Measurements from ENCODE around the gene SENP8.
"Not testable (repeated sequence)": the region's sequence is repeated elsewhere in the genome, so short reads cannot be mapped to it uniquely, and the experiment has no call there.

The SENP8 gene

DNA sequence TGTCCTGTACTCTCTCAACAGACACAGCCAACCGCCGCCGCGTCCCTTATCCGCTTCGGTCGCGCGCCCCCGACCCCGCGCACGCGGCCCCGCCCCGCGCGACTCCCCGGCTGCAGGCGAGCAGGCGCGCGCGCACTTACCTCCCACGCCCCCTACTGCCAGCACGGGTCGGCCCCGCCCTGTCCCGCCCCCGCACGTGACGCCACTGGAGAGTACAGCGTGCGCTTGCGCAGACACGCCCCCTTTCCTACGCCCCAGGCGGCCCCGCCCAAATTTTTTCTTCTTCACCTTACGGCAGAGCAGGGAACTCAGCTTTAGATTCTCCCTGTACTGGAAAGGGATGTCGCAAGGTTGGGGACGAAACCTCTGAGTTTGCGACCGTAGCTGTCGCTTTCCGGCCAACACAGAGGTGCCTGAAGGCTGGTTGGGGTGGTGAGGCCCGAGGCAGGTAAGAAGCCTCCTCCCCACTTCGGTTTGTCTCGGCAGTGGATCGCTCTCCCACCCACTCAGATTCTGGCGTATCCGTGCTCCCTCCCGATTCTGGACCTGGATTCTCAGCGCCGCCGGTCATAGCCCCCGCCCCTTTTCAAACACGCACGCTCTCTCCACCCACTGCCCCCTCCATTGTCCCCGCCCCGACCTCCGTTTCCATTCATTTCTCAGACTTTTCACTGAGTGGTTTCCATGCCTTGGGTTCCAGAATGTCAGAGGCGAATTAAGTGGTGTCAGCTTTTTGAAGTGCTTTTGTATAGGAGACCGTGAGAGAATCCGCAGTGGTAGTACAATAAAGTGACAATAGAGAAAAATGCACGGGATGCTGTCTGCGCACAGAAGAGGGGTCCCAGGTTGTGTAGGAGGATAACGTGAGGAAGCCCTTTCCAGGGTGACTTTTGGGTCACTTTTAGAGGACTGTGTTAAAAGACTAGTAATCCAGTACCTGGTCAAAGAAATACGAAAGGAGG, at the start of gene SENP8, which contains the start of gene MYO9A:
Gene SENP8 (plus strand): TSS at position 387 of the 962 bp plus-strand sequence. CDS start 21,221 bp downstream, outside the sequence.
Gene MYO9A (minus strand): TSS at position 134 of the 962 bp plus-strand sequence. CDS start 71,587 bp downstream, outside the sequence.
- DNase-seq = peak; percentile 96

DNA sequence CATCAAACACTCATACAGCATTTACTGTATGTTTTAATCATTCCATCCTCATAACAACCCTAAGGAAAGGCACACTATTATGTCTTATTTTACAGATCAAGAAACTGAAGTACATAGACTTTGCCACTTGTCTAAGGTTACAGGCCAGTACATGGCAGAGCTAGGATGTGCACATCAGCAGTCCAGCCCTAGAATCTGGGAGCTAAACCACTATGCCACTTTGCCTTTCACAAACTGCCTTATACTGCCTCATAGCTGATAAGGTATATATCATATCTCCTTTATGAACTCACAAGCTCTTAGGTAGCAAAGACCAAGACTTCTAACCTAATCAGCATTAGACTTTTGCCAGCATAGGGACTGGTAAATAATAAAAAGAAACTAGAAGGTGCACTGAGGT, 49.3 kb upstream of the SENP8 start:
- no peak for DNase-seq

DNA sequence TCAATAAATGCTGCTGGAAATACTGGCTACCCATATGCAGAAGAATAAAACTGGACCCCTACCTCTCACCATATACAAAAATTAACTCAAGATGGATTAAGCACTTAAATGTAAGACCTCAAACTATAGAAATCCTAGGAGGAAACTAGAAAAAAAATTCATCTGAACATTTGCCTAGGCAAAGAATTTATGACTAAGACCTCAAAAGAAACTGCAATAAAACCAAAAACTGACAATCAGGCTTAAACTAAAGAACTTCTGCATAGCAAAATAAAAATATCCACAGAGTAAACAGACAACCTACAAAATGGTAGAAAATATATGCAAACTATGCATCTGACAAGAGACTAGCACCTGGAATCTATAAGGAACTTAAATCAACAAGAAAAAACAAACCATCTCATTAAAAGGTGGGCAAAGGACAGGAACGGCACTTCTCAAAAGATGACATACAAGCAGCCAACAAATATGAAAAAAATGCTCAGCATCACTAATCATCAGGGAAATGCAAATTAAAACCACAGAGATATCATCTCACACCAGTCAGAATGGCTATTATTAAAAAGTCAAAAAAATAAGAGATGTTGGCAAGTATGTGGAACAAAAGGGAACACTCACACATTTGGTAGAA, 47.3 kb upstream of the SENP8 start:
- DNase-seq = no peak

DNA sequence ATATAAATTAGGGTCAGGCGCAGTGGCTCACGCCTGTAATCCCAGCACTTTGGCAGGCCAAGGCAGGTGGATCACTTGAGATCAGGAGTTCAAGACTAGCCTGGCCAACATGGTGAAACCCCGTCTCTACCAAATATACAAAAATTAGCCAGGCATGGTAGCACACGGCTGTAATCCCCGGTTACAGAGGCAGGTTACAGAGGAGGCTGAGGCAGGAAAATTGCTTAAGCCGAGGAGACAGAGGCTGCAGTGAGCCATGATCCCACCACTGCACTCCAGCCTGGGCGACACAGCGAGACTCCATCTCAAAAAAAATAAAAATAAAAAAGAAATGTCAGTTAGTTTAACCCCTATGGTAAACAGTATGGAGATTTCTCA, 46.8 kb upstream of the SENP8 start:
- DNase-seq = not testable (repeated sequence)

DNA sequence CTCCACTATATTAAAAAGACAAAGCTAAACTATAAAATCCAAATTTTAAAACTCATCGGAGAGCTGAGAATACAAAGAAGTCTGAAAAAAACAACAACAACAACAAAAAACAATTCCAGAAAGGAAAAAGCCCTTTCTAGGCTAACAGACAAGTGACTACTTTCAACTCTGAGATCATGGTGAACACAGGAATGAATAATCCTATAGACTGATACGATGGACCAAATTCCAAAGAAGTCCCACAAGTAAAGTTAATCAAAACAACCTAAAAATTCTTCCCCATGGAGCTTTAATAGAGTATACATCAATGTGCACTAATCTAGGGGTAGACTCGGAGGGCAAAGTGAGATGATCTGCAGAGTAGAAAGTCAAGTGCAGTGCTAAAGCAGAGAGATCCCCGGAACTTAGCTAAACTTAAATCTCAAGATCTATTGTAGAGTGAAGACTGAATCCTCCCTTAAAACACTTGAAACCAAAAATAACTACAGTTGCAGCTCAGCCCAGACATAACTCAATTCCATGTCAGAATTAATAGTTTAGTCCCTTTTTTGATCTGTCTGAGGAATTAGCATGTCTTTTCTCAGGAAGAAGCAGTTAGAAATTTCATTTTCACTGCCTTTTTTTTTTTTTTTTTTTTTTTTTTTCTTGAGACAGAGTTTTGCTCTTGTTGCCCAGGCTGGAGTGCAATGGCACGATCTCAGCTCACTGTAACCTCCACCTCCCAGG, 43.7 kb upstream of the SENP8 start:
- DNase-seq = no peak

DNA sequence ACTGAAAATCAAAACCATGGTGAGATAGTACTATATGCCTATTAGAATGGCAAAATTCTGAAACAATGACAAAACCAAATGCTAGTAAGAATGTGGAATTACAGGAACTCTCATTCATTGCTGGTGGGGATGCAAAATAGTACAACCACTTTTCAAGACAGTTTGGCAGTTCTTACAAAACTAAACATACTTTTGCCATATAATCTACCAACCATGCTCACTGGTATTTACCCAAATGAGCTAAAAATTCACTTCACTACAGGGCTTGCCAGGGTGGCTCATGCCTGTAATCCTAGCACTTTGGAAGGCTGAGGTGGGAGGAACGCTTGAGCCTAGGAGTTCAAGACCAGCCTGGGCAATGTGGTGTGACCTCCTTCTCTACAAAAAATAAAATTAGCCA, 40.3 kb upstream of the SENP8 start:
- no peak for DNase-seq

DNA sequence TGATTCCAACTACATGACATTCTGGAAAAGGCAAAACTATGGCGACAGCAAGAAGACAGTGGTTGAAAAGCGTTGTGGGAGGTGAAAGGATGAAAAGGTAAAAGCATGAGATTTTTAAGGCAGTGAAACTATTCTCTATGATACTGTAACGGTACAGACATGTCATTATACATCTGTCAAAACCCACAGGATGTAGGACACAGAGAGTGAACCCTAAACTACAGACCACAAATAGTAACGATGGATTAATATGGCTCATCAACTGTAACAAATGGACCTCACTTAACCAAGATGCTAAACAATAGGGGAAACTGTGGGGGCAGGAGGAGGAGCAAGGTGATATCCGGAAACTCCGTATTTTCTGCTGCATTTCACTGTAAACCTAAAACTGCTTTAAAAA, 39.3 kb upstream of the SENP8 start:
- no peak for DNase-seq

DNA sequence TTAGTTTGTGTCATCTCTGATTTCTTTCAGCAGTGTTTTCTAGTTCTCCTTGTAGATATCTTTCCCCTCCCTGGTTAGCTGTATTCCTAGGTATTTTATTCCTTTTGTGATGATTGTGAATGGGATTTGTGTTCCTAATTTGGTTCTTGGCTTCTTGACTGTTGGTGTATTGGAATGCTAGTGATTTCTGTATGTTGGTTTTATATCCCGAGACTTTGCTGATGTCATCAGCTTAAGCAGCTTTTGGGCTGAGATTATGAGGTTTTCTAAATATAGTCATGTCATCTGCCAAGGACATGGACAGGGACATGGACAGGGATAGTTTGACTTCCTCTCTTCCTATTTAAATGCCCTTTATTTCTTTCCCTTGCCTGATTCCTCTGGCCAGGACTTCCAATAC, 36.0 kb upstream of the SENP8 start:
- no peak for DNase-seq

DNA sequence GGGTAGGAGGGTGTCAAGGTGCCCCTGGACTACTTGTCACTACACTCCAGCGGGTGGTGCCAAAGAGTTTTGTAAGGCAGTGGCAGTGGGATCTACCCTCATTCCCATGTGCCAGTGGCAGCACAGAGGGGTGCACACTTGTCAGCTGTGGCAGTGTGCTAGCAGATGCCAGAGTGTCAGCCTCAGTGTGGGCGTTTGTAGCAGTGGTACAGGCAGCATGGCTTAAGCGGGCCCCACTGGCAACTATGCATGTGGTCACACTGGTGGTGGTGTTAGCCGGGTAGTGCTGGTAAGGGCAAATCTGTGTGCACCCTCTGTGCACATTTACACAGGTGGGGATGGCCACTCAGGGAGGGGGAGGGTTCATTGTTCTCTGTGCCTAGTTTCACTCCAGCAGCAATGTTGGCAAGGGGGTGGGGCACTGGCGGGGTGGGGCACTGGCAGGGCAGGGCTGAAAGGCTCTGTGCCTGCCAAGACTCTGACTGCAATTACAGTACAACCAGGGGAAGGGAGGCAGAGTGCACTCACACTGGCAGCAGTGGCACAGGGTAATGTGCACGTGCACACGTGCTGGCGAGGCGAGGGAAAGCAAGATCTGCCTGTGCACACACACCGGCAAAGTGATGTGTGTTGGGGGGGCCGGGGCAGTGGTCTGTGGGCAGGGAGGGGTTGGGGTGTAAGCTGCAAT, 32.0 kb upstream of the SENP8 start:
- no peak for DNase-seq

DNA sequence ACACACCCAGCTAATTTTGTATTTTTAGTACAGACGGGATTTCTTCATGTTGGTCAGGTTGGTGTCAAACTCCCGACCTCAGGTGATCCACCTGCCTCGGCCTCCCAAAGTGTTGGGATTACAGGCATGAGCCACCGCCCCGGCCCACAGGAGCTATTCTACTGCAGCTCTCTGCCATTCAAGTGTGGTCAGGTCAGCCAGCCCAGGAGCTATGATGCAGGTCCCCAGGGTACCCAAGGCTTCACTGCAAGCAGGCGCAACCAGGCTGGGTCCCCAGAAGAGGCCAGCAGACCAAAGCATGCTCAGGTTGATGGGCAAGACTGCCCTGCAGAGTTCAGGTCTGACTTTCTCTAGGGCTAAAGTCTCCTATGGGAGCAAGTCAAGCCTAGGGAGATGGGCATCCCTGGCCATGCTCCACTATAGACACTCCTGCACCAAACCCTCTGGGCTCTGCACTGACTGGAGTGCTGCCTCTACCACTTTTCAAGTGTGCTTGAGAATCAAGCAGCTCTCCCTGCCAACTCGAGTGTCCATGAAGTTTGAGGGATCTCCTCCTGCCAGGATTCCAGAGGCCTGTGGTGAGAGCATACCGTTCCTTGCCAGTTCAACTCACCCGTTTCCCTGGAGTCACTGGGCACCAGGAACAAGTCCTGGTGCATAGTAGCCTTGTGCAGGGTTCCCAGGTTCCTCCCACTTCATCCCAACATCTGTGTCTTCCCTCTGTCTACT, 31.1 kb upstream of the SENP8 start:
- no peak for DNase-seq

DNA sequence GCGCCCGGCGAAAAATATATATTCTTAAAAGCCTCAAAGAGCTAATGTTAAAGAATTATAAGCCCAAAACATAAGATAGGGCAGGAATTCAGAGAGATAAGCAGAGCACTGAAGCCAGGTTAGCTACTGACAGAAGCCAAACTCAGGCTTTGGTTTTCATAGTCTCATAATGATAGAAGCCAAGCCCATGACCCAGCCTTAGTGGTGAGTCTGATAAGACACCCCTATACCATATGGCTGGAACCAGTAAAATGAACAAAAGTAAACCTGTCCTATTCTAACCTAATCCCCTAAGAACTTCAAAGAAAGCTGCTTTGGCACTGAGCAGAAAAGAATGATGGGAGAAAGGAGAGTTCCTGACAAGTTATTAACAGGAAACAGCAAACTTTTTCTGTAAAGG, 26.2 kb upstream of the SENP8 start:
- no peak for DNase-seq

DNA sequence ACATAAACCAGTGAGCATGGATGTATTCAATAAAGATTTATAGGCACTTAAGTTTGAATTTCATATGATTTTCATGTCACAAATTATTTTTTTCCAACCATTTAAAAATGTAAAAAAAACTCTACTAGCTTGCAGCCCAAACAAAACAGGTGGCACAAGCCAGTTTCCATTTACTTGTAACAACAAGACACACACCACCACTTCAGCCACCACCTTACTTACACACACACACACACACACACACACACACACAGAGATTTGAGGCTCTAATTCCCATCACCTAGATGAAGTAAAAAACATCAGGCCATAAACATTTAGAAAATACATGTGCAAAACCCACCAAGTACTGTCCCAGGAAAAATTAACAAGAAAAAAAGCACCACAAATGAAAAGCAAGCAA, 25.5 kb upstream of the SENP8 start:
- DNase-seq = no peak

DNA sequence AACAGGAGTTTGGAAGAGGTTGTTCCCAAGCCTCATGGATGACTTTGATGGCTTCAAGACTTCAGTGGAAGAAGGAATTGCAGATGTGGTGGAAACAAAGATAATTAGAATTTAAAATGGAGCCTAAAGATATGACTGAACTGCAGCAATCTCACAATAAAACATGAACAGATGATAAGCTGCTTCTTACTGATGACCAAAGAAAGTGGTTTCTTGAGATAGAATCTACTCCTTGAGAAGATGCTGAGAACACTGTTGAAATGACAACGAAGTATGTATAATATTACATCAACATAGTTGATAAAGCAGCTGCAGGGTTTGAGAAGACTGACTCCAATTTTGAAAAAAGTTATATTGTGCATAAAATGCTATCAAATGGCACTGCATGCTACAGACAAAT, 21.4 kb upstream of the SENP8 start:
- DNase-seq = no peak

DNA sequence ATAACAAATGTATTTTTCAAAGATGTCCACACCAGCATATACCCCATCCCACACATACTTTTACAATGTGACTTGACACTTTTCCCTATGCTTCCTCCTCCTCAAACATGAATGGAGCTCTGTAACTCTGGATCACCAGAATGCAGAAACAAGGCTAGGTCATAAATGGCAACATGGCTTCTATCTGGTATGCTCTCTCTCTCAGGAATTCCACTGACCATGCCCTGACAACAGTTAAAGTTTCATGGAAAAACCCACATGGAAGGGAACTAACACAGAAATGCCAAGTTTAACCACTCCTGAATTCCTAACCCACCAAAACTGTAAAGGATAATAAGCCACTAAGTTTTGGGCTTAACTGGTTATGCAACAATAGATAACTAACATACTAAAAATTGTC, 20.2 kb upstream of the SENP8 start:
- DNase-seq = no peak

DNA sequence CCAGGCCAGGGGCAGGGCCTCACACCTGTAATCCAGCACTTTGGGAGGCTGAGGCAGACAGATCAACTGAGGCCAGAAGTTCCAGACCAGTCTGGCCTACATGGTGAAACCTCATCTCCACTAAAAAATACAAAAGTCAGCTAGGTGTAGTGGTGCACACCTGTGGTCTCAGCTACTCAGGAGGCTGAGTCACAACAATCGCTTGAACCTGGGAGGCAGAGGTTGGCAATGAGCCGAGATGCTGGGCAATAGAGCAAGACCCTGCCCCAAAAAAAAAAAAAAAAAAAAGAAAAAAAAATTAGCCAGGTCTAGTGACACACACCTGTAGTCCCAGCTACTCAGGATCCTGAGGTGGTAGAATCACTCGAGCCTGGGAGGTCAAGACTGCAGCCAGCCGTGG, 19.0 kb upstream of the SENP8 start:
- no peak for DNase-seq

DNA sequence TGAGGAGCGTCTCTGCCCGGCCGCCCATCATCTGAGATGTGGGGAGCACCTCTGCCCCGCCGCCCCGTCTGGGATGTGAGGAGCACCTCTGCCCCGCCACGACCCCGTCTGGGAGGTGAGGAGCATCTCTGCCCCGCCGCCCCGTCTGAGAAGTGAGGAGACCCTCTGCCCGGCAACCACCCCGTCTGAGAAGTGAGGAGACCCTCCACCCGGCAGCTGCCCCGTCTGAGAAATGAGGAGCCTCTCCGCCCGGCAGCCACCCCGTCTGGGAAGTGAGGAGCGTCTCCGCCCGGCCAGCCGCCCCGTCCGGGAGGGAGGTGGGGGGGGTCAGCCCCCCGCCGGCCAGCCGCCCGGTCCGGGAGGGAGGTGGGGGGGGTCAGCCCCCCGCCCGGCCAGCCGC, 17.7 kb upstream of the SENP8 start:
- DNase-seq = not testable (repeated sequence)

DNA sequence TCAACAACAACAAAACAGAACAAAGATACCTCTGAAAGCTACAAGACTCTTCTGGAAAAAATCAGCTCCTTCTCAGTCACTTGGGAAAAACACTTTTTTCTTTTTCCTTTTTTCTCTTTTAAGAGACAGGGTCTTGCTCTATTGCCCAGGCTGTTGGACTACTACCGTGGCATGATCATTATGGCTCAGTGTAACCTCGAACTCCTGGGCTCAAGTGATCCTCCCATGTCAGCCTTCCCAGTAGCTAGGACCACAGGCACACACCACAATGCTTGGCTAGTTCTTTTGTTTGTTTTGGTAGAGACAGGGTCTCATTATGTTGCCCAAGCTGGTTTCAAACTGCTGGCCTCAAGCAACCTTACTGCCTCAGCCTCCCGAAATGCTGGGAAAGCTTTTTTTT, 13.1 kb upstream of the SENP8 start:
- DNase-seq = no peak

DNA sequence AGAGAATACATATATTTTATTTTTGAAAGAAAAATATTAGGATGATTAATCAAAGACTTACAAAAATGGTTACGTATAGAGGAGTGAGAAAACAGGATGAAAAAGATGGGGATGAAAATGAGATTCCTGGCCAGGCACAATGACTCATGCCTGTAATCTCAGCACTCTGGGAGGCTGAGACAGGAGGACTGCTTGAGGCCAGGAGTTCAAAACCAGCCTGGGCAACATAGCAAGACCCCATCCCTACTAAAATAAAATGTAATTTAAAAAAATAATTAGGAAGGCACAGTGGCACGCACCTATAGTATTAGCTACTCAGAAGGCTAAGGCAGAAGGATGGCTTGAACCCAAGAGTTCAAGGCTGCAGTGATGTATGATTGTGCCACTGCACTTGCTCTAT, 12.1 kb upstream of the SENP8 start:
- no peak for DNase-seq

DNA sequence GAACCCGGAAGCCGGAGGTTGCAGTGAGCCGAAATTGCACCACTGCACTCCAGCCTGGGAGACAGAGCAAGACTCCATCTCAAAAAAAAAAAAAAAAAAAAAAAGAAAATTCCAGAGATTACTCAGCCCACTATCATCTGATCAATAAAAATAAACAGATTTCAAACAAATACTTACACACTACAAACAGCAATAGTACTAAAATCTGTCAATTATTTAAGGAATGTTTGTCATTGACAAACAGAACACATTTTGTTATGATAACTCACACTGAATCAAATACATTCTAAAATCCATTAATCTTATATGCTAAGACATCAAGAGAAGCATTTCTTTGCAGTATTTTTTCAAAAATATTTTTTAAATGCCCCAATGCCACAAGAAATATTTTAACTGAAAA, 7.8 kb upstream of the SENP8 start:
- DNase-seq = no peak

DNA sequence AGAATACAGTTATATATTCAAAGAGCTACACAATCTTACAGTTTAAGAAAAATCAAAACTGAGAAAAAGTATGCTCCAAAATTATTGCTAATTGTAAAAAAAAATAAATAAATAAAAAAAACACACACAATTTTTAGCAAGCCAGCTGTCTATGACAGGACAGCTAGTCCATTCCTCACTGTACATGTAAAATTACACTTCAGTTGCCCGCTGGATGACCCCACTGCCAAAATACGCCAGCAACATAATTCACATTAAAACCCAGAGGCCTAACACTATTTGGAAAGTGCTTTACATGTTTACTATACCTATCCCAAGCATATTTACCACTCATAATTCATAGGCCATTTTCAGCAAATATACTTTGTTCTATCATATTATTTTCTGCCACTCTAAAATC, 6.1 kb upstream of the SENP8 start:
- DNase-seq = no peak

DNA sequence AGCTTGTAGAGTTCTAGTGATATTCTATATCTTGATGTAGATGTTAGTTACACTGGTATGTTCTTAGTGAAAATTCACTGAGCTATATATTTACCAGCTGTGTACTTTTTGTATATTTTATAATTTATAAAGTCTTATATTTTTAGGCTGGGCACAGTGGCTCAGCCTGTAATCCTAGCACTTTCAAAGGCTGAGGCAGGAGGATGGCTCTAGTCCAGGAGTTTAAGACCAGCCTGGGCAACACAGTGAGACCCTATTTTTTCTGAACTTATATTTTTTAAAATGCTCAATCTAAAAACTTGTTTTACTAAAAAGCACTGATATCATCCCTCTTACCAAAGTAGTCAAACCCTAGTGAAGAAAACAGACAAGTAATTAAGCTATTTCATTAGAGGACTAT, 5.4 kb upstream of the SENP8 start:
- DNase-seq = no peak

DNA sequence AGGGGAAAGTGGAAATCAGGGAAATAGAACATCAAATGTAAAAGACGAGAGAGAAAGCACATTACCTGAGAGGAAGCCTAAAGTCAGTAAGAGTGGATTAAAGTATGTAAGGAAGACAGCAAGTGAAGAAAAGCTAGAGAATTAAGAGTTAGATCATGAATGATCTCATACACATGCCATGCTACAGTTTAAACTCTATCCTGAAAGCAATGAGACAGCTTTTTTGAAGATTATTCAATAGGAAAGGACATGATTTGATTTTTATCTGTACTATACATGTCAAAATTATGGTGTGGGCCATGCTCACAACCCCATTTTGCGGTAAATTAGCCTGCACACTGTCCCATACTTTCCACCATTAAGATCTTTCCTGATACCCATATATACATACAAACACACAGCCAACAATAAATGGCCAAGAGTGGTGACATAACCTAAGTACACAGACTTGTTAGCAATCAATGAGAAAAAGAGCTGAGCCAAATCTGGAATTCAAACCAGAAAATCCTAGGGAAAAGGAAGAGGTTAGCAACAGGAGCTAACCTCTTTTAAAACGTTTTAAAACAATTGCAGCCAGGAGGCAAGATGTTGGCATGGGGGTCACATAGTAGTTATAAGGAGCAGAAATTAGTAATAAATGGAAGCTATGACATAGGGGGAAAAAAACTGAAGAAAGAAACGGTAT, 4.7 kb upstream of the SENP8 start:
- DNase-seq = no peak

Measured in activated CD4-positive, CD25-positive, alpha-beta regulatory T cell treated with anti-CD3 and anti-CD28 coated beads, Interleukin-2, amount 50 U/mL, for 72 hours (primary cell).